Forelimb muscle (tissue), 1 donor: ENCODE data around the gene ENPP6. TPM values are rescaled to one million over a fixed set of nuclear protein-coding genes. Genes with fewer than 3 reads are reported as not detected.
"Not testable (repeated sequence)": the region's sequence is repeated elsewhere in the genome, so short reads cannot be mapped to it uniquely, and the experiment has no call there.

Experiments used
- DNase-seq: peaks from one replicate; pipeline ENCODE4 v3.0.0-alpha.2; 2013; ENCODE audit warnings: low read depth
- polyA plus RNA-seq: library from polyadenylated mRNA; unstranded; fragments of 120-200 nt; gene quantifications from one replicate; pipeline ENCODE4 v1.2.1, GENCODE V29; 2013; ENCODE audit not compliant: insufficient read length

The ENPP6 gene
- polyA plus RNA-seq, 1 donor: 13.8 TPM

DNA sequence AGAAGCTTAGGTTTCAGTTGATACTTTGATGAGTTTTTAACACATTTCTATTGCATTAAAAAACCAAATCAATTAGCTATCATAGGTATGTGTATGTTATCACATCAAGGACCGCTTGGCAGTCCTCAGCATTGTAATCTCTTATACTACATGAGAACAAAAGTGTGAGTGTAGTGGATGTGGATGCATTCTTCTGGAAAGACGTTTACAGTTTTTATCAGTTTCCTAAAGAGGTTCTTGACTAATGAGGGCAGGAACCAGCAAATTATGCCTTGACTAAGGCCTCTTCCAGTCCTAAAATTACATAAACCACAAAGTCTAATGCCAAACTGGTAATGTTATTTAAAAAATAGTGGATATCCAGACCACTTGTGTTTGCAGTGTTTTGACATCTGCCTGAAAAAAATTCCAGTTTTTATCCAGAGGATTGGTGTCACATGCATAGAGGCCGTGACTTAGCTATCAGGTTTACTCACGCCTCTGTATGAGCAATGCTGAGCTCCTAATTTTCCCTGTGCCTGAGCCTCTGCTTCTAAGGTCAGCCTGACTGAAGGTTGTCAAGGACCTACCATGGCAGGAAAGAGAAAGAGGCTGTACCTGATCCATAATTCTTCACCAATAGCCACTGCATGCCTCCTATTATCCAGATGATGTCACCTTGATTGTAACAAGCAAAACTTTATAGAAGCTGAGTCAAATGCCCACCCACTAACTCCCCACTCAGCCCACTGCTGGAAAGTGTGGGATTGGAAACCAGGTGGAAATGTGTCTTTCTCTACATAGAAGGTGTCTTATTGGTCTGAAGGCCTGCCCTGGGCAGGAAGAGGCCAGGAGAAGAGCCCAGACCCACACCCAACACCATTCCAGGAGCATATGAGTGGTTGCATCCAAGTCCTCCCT is 68.7 kb downstream of the ENPP6 start:
- DNase-seq: no peak

DNA sequence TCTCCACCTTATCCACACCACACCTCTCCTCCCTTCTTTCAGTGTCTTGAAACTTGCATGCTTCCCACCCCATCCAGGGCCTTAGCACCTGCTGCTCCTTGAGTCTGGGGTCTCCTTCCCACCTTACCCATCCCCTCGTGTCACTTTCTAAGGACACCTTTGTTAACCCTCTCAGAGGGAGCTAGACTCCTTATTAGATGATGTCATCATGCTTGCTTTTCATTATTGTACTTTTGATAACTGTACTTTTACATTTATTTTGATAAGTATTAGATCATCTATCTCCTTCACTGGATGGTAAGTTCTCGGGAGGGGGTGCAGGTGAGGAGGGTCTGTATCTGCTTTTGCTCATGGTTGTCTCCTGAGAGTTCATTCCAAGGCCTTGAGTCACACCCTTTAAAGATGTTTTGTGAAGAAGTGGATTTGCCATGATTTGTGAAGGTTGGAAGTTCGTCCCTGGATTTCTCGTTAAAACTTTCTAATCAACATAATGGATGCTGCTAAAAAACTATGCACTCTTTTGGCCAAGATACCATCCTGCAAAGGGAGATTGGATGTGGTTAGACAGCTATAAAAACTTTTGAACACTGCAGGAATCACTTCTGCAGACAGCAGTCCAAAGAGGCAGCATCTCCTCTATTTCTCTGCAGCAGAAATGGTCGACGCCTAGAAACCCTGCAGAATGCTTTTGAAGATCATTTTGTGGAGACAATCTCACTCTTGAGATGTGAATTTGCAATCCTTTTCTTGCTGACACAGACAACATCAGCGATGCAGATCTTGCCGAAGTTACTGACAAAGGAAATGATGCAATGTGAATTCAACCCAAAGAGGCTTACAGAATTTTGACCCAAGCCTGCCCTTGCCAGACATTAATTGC is 69.6 kb downstream of the ENPP6 start:
- no peak for DNase-seq

DNA sequence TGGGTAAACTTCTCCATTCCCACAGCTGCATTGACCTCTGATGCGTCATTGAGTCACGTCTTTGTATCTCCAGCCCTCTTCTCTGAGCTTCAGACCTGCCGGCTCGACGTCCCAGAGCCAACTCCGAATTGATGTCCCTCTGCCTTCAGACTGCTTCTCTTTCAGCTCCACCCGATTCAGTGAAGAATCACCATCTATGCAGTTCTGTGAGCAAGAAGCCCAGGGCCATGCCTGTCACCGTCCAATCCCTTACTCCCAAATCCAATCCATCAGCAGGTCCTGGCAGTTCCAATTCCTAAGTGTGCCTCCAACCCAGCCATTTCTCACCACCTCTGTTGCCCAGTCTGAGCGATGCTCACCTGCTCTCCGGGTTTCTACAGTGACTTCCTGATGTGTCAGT is 70.7 kb downstream of the ENPP6 start:
- DNase-seq: no peak

DNA sequence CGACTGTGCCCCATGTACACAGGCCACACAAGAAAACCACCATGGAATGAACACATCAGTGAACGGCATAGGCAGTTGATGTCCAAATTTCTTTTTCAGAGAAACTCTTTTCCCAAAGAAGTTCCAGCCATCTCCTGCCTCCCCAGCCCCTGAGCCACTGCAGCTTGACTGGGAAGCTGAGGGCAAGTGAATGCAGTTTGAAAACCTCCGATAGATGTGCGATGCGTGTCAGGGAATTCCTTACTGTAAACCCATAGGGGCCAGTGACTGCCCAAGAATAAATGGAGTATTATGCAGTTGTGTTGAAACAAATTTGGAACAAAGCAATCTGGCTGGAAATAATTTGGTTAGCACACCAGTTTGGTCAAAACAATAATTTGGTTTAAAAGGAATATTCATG is 72.1 kb downstream of the ENPP6 start:
- no peak for DNase-seq

DNA sequence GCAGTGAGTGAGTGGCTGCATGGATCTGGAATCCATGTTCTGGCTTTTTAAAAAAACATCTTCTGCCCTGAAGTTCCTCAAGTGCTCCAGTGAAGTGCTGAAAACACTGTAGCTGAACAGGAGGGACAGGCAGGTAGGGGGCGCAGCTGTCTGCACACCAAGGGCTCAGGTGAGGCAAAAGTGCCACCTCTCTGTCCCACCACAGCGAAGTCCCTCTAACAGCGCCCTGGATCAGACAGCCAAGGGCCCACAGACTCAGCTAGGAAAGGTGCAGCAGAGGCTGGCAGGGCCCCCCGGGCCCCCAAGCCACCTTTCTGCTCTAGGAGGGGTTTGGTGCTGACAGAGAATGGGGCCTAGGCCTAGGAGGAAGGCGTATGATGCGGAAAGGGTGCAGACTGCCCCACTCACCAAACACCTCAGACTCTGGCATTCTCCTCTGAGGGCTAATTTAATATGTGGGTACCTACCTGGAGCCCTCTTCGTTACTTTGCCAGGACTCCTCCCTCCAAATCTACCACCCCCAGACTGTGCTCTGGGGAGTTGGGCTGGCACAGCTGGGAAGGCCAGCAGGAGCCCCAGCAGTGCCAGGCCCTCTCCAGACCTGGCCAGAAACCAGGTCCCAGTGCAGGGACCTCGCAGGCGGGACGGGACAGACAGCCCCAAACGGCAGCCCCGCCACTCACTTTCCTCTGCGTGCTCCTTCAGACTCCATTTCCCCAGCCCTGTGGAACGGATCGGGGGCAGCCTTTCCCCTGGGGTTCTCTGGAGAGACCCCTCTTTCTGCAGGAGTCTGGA is 73.7 kb downstream of the ENPP6 start:
- DNase-seq: no peak

DNA sequence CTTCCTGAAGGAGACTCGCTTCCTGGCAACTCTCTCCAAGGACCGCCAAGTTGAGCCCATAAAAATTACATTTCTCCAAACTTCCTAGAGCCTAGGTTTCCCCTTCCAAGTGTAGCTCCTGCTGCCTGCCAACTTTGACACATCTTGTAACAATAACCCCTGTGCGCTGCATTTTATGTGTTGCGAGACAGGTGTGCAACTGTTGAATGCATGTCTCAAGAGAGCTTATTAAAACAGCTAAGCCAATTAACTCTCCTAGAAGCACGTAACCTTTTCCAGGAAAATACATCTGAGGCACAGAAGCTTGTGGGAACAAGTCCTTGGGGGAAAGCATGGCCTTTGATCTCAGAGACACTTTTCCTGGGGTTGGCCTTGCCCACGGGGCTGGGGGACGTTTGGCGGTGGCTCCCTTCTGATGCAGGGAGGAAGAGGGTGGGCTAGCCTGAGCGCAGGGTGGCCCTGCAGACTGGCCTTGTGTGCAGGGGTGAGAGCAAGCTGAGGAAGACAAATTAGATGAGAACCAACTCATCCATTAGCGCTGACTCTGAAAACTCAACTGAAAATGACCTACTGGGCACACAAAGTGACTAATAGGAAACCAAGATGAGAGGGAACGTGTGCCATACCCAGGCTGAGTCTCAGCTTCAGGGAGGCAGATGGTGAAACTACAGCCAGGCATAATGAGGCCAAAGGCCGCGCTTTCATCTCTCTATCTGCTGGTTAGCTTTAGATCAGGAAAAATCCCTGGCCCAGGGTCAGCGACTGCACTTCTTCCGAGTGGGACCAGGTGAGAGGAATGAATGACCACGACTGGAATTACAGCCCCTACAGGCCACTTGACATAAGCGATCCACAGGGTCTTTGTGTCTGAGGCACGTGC is 75.3 kb downstream of the ENPP6 start:
- no peak for DNase-seq

DNA sequence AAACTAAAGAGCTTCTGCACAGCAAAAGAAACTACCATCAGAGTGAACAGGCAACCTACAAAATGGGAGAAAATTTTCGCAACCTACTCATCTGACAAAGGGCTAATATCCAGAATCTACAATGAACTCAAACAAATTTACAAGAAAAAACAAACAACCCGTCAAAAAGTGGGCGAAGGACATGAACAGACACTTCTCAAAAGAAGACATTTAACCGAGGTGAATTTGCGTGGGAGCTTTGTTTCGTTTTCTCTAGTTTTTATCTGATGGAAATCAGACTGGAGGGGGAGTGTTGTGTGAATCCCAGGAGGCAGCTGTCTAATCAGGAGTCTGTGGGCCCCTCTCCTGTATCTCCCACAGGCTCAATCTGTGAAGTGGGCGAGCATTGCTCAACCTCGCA is 76.8 kb downstream of the ENPP6 start:
- DNase-seq: not testable (repeated sequence)

DNA sequence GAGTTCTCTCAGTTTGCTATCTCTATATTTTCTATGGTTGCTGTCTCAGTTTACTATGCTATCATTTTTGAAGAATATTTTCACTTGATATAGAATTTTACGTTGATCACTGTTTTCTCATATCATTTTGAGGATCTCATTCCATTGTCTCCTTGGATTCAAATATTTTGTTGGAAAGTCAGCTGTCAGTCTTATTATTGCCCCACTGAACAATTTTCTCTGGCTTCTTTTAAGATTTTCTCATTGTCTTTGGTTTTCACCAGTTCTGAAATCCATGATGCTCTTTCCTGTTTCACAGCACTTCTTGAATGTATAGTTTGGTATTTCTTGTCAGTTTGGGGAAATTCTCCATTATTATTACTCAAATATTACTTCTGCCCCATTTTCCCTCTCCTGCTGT is 81.1 kb downstream of the ENPP6 start:
- DNase-seq: no peak

DNA sequence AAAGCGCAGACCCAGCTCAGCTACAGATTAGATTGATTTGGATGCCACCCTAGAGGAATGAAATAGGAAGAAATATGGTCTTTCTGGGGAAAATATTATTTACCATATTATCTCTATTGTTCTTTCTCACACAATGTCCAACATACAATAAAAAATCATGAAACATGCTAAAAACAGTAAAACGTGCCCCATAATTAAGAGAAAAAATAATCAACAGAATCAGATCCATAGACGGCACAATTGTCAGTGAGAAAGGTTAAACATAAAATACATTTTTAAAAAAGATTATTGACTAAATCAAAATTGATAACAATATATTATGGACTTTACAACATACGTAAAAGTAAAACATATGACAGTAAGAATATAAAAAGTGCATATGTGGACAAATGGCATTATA is 90.9 kb downstream of the ENPP6 start:
- DNase-seq: no peak

DNA sequence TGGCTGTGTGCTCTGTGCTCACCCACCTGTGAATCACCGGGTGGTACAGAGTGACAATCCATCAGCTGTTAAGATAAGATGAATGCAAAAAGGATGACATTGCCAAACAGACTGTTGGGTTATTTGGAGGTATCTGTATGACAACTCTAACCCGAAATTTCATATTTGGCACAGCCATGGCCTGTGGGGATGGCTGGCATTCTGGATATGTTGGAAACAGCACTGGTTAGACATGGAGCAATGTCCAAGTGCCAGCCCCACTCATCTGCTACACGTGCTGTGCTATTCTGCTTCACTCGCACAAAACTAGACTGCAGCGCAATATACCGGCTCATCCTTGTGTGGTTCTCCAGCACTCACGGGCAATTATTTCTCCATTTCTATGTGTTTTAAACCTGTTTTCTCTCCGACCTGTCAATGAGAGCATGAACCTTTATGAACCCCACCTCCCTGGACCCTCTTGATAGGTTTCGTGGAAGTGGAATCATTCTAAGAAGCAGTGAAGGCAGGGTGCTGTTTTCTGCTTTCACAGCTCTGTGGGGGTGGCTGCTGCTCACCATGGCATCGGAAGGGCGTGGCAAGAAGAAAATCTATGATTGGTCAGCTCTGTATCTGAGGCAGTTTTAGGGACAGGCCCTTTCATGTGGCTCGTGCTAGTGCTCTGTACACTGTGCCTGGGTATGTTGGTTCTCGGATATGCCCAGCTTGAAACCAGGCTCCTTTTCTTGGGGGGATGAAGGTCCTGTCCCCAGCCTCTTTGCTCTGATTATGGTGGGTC is 94.9 kb downstream of the ENPP6 start:
- DNase-seq: no peak

DNA sequence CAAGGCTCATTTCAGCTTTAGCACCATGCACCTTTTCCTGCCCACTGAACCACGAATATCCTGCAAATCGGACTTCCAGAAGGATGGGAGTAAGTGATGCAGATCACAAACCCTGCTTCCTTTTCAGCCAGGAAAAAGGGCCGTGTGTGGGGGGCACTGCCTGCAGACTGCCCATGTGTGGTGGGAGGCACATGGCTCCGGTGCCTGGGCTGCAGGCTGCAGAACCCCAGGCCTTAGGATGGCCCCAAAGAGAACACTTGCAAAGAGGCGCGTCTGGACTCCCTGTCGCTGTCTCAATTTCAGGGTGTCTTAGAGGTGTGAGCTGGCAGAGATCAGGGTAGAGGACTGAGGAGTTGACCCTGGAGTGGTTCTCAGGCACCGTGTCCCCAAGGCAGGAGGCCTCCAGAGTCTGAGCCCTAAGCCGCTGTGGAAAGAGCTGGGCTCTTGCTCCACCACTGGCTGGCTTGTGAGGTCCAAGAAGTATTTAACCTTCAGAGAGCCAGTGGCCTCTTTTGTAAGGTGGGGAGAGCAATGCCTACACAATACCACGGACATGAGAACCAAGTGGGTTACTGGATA is 97.0 kb downstream of the ENPP6 start:
- no peak for DNase-seq

DNA sequence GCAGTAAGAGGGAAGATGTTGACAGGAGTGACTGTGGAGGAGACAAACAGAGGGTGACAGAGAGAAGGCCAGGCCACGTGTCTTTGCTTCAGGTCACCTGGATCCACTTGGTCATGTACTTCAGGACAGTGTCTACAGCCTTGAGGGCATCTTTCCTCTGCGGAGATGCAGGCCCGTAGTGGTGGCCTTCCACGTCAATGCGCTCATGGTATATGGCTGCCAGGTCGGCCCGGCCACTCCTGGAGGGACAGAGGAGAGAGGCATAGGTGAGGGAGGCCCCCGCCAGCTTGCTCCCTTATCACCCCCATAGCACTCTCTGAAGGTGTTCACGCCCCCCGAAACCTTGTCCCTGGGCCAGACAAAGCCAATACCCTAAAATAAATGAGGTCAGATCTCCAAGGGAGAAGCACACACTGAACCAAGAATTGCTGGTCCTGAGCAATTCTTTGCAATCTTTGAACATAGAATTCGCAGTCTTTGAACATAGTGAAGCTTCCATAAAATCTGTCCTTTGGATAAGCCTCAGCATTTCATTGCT is 99.9 kb downstream of the ENPP6 start:
- no peak for DNase-seq

DNA sequence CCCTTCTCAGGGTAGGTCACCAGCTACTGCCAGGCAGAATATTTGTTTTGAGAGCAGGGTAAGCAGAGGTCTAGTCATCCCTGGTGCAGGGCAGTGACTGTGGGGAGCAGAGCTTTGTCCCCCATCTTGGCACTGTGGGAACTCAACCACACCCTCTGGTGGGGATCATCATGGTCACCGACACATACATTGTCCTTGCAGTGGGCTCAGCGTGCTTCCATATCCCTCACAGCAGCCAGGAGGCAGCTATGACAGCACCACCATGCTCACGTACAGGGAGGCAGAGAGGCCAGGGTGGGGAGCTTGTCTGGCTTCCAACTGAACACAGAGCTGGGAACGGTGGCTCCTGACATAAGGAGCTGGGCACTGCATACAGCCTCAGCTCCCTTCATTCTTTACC is 102.3 kb downstream of the ENPP6 start:
- DNase-seq: no peak

DNA sequence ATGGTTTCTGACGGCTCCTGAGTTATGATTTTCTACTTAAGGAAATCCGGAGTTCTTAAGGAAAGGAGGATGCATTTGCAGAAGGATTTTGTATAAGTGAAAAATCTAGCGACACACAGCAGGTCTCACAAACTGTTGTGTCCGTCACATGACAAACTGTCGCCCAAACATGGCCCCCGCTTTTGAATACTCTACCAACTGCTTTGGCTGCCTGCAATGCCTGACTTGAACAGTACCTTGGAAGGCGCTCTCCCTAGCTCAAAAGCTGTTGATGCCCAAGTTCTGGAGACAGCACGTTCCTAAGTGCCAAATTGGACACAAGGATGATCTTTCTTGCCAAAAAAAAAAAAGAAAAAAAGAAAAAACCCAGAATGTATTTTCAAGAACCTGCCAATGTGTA is 103.2 kb downstream of the ENPP6 start:
- no peak for DNase-seq

DNA sequence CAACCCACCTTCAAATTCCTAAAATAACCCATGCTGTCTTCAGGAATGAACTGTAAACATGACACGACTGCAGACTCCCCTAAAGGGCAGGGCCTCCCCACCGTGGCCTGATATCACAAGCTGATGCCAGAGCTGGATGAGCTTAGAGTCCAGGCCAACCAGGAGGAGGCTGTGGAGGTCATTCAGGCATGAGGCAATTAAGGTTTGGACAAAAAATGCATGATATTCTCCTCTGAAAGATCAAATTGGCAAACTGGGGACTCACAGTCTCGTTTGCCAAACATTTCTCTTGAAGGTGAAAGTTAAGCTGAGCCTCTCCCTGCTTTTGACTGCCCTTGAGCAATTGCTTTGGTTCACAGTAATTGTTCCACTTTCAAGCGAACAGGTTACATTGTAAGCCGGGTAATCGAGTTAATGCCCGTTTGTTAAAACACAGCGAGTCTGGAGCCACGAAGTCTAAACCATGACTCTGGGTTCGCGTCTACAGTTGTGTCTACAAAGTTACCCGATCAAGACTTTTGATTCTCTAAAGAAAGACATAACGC is 105.6 kb downstream of the ENPP6 start:
- no peak for DNase-seq

DNA sequence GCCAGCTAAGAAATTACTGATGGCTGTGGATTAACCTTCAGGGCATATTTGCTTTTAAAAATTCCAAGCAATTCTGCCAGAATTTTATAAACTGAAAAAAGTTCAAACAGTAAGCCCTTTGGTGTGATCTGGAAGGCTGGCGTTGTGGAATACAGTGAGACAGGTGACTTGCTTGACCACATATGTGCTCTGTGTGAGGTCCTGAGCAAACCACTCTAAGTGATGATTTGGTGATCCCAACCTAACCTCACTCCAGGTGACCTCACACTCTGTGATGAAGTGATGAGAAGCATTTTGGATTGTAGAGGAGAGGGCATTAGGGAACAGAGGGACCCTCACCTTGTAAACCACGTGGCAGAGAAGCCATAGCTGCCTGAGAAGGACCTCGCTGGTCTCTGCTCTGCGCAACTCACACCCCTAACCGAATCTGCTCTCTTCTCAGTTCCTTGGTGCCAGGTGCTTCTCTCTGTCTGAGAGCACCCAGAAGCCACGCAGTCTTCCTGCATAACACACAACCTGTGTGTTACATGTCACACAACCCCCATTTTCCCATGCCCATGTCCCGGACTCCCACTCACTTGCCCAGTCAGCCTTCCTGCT is 106.3 kb downstream of the ENPP6 start:
- DNase-seq: no peak

DNA sequence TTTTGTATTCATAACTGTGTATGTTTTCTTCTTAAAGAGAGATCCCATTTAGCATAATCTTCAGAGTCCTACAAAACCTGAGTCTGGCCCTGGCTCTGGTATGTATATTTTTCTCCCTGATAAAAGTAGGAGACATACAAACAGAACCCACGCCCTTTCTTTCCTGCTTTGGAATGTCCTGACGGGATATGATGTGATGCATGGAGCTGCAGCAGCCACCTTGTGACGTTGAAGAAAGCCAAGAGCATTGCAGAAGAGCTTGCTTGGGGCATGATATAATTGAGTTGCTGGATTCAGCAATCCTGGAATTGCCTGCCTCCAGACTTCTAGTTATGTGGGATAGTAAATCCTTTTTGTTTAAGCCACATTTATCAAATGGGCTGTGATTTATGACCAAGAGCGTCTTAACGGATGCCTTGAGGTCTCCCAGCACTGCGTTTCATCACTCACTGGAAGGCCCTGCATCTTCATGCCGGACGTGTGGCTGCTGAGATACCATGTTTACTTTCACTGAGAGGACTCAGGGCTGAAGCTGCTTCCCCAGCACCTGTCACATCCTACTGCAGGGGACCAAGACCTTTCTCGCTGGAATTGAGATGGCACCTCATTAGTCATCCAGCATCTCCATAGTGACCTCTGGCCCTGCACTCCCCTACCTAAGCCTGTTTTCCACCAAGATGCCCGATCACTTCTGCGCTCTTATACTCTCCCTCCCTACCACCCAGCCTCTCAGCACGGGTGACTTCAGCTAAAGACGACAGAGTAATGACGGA is 107.0 kb downstream of the ENPP6 start:
- DNase-seq: no peak

DNA sequence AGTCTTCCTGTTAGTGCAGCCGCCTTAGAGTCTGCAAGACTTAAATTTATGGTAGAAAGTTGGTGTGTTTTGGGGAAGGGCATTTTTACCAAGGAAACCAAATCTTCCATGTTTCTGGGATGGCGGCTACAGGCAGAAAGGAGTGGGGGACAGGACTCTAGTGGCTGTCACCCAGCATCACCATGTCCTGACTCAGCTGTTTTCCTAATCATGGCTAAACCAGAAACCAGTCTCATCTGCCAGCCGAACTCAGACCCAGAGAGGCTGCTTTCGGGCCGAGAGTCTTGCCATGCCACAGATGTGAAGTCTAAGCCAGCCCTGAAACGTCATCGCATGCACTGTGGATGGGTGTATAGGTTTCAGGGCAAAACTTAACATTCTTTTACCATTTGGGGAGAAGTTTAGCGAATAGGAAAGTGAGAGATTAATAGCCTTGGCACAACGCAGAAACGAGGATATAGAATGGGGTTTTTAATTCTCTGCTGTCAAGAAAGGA is 109.6 kb downstream of the ENPP6 start:
- DNase-seq: no peak
